Measurements from ENCODE around the gene LCTL.

- TF ChIP-seq, protein P1, sequence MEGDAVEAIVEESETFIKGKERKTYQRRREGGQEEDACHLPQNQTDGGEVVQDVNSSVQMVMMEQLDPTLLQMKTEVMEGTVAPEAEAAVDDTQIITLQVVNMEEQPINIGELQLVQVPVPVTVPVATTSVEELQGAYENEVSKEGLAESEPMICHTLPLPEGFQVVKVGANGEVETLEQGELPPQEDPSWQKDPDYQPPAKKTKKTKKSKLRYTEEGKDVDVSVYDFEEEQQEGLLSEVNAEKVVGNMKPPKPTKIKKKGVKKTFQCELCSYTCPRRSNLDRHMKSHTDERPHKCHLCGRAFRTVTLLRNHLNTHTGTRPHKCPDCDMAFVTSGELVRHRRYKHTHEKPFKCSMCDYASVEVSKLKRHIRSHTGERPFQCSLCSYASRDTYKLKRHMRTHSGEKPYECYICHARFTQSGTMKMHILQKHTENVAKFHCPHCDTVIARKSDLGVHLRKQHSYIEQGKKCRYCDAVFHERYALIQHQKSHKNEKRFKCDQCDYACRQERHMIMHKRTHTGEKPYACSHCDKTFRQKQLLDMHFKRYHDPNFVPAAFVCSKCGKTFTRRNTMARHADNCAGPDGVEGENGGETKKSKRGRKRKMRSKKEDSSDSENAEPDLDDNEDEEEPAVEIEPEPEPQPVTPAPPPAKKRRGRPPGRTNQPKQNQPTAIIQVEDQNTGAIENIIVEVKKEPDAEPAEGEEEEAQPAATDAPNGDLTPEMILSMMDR (IDR thresholded peaks at IDR 0.05) = no peak
- no peak for TF ChIP-seq POLR2A (IDR thresholded peaks at IDR 0.05)
Observed at GRCh38 chr15:66599536-66600239, 33.9 kb upstream of the LCTL start.
